OCI-LY1 (cell line): ENCODE measurements around the gene BCL2A1.

Experiments
- H2AFZ ChIP-seq: fragments of 200-600 bp; sonication (generic), shearing (Covaris generic); 2 replicates; pipeline ENCODE4 v1.6.0; 2014; ENCODE audit warnings: antibody characterized with exemption, mild to moderate bottlenecking, low read length
- H3F3A ChIP-seq: fragments of 200-600 bp; sonication (generic), shearing (Covaris generic); 2 replicates; pipeline ENCODE4 v1.6.0; 2014; ENCODE audit warnings: mild to moderate bottlenecking, antibody characterized with exemption, low read length, moderate library complexity; ENCODE audit not compliant: insufficient read depth
- H3K27ac ChIP-seq: fragments of 200-600 bp; sonication (generic); 2 replicates; pipeline ENCODE4 v1.5.1; 2014; ENCODE audit warnings: low read length, mixed run types, mild to moderate bottlenecking, low read depth; ENCODE audit not compliant: poor library complexity, severe bottlenecking
- H3K27me3 ChIP-seq: fragments of 200-600 bp; sonication (generic); 2 replicates; pipeline ENCODE4 v1.6.0; 2014; ENCODE audit warnings: antibody characterized with exemption, mild to moderate bottlenecking, low read length, moderate library complexity; ENCODE audit not compliant: insufficient read depth
- H3K36me3 ChIP-seq: fragments of 200-600 bp; sonication (generic); 2 replicates; pipeline ENCODE4 v1.6.1; 2014; ENCODE audit warnings: mild to moderate bottlenecking, antibody characterized with exemption, low read length, moderate library complexity, mixed read lengths; ENCODE audit not compliant: insufficient read depth
- H3K4me1 ChIP-seq: fragments of 200-600 bp; sonication (generic); 2 replicates; pipeline ENCODE4 v1.5.1; 2014; ENCODE audit warnings: mild to moderate bottlenecking, low read length, moderate library complexity; ENCODE audit not compliant: insufficient read depth, severe bottlenecking
- H3K4me2 ChIP-seq: fragments of 200-600 bp; sonication (generic), shearing (Covaris generic); 2 replicates; pipeline ENCODE4 v1.6.1; 2014; ENCODE audit warnings: low read length
- H3K4me3 ChIP-seq: fragments of 200-600 bp; sonication (generic); 2 replicates; pipeline ENCODE4 v1.5.1; 2014; ENCODE audit warnings: low read length, low read depth, mild to moderate bottlenecking, mixed read lengths; ENCODE audit not compliant: poor library complexity, severe bottlenecking
- H3K79me2 ChIP-seq: fragments of 200-600 bp; shearing (Covaris generic); 2 replicates; pipeline ENCODE4 v1.6.1; 2016; ENCODE audit warnings: mixed run types, low read length, mixed read lengths; ENCODE audit not compliant: insufficient read depth
- H3K9ac ChIP-seq: fragments of 200-600 bp; sonication (generic), shearing (Covaris generic); 2 replicates; pipeline ENCODE4 v1.6.1; 2014; ENCODE audit warnings: mild to moderate bottlenecking, low read length, mixed read lengths
- H3K9me2 ChIP-seq: fragments of 200-600 bp; sonication (generic), shearing (Covaris generic); 2 replicates; pipeline ENCODE4 v1.6.1; 2014; ENCODE audit warnings: low read depth, mild to moderate bottlenecking, low read length, mixed read lengths
- H3K9me3 ChIP-seq: fragments of 200-600 bp; shearing (Covaris generic); 2 replicates; pipeline ENCODE4 v1.6.1; 2014; ENCODE audit warnings: low read length, mixed read lengths
- H4K20me1 ChIP-seq: fragments of 200-600 bp; sonication (generic), shearing (Covaris generic); 2 replicates; pipeline ENCODE4 v1.6.0; 2016; ENCODE audit warnings: mild to moderate bottlenecking, low read length; ENCODE audit not compliant: insufficient read depth
- EZH2 ChIP-seq: fragments of 200-600 bp; sonication (generic), shearing (Covaris generic); IDR thresholded peaks from 2 replicates; pipeline ENCODE4 v1.8.0; 2017; ENCODE audit warnings: borderline replicate concordance, mixed run types, mild to moderate bottlenecking, antibody characterized with exemption, low read length, moderate library complexity, mixed read lengths
- TF ChIP-seq, protein P1 (sequence below): fragments of 200-600 bp; sonication (generic), shearing (Covaris generic); IDR thresholded peaks from 2 replicates; pipeline ENCODE4 v1.5.1; 2017; ENCODE audit warnings: mild to moderate bottlenecking, antibody characterized with exemption, low read length, moderate library complexity, mixed read lengths

The BCL2A1 gene

DNA sequence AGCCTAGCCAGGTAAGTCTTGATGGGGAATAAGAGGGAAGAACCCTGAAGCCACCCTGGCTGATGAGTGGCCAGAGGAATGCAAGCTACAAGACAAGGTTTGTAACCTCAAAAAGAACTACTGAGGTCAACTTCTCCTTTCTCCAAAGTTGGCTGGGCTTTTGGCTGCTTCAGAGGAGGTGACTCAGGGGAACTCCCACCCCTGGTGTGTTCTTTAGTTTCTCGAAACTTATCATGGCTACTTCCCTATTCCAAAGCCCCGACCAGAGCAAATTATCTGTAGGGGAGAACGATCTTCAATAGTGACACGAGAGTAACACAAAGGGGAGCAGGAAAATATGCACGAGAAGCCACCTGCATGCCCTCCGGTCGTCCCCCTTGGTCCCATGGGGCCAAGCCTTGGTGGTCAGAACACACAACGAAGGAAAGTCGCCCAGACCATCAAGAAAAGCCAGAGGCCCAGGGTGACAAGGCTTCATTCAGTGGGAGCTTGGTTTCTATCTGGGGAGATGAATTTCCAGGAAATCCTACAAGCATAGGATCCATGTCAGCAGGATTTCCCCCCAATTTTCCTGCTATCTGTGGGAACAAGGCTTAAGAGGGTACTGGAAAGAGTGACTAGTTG, 6.5 kb upstream of the BCL2A1 start:
- no peaks in the 10 kb centered on the region for H3K9me2 ChIP-seq
- no peaks in the 10 kb centered on the region for H4K20me1 ChIP-seq
- no peaks in the 10 kb centered on the region for H3K36me3 ChIP-seq
- H3K9ac ChIP-seq = peak overlapping the region; percentile 32; the same call in 1 of the 2 replicates
- H3F3A ChIP-seq = peaks cover 11% of the 10 kb centered on the region
- H3K27ac ChIP-seq = peak overlapping the region; percentile 96
- no peaks in the 10 kb centered on the region for H3K79me2 ChIP-seq
- H3K9me3 ChIP-seq = no peaks in the 10 kb centered on the region
- peak overlapping the region; percentile 8 for H3K4me3 ChIP-seq
- H2AFZ ChIP-seq = no peak overlapping the region
- no peaks in the 10 kb centered on the region for H3K27me3 ChIP-seq
- no peak for TF ChIP-seq EZH2
- TF ChIP-seq, protein P1, sequence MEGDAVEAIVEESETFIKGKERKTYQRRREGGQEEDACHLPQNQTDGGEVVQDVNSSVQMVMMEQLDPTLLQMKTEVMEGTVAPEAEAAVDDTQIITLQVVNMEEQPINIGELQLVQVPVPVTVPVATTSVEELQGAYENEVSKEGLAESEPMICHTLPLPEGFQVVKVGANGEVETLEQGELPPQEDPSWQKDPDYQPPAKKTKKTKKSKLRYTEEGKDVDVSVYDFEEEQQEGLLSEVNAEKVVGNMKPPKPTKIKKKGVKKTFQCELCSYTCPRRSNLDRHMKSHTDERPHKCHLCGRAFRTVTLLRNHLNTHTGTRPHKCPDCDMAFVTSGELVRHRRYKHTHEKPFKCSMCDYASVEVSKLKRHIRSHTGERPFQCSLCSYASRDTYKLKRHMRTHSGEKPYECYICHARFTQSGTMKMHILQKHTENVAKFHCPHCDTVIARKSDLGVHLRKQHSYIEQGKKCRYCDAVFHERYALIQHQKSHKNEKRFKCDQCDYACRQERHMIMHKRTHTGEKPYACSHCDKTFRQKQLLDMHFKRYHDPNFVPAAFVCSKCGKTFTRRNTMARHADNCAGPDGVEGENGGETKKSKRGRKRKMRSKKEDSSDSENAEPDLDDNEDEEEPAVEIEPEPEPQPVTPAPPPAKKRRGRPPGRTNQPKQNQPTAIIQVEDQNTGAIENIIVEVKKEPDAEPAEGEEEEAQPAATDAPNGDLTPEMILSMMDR = no peak
- peaks cover 65% of the 10 kb centered on the region for H3K4me1 ChIP-seq
- H3K4me2 ChIP-seq = peak overlapping the region; percentile 46

DNA sequence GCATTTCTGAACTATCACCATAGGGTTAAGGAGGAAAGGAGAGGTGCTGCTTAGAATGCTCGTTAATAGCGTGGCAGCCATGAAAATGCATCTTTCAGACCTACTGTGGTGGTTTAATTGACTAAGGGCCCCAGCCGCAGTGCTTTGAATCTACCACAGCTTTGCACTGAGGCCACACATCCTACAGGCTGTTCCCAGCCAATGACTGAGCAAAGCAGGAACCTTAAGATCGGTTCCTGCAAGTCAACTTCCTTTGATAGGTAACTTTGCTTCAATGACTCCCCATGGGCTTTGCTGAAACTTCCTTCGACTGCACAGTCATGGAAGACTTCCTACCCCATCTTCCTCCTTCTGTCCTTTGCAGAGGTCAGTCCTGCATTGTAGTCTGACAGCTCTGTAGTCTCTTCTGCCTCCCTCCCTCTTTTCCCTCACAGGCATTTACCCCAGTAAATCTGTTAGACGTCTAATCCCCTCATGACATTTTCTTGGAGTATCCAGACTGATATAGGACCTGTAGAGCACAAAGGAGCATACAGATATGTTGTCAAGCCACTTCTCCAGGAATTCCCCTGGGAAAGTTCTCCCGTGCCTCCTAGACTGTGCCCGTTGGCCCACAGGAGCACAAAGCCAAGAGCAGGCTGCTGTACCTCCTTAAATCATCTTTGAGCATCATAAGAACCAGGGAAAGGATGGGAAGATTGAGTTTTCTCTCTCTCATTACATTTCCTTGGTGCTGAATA, 2.6 kb upstream of the BCL2A1 start:
- Histone ChIP-seq H3K27me3 (no peaks in the 10 kb centered on the region), H2AFZ (no peak overlapping the region), H3K4me2 (peak overlapping the region; percentile 0; the same call in 1 of the 2 replicates), H3K79me2 (no peaks in the 10 kb centered on the region), H3K9me2 (no peaks in the 10 kb centered on the region), H3F3A (peaks cover 10% of the 10 kb centered on the region), H3K9ac (no peak overlapping the region), H3K27ac (peak overlapping the region; percentile 13), H3K36me3 (no peaks in the 10 kb centered on the region), H3K4me1 (peaks cover 66% of the 10 kb centered on the region), H3K9me3 (no peaks in the 10 kb centered on the region), H3K4me3 (no peak overlapping the region), H4K20me1 (no peaks in the 10 kb centered on the region)
- TF ChIP-seq EZH2 = no peak

DNA sequence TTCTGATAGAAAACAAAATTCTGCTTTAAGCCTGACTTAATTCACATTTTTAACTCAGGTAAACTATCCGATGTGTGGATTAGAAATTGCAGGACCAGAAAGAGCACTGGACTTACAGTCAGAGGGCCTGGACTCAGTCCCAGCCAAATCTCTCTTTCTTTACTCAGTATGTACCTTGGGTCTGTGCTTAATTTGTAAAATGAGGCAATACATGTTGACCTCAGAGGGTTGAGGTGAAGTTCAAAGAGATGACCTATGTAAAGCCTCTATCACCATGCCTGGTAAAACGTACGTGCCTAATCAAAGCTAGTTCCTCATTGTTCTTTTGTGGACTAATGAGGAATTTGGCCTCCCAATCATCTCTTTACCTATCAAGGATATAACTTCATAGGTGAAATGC, 1.9 kb upstream of the BCL2A1 start:
- TF ChIP-seq, protein P1 = no peak
- no peaks in the 10 kb centered on the region for H3K9me2 ChIP-seq
- H2AFZ ChIP-seq = no peak overlapping the region
- no peaks in the 10 kb centered on the region for H3K36me3 ChIP-seq
- H3K9me3 ChIP-seq = no peaks in the 10 kb centered on the region
- H3K4me1 ChIP-seq = peaks cover 66% of the 10 kb centered on the region
- H3K27ac ChIP-seq = peak overlapping the region; percentile 13
- H3K4me2 ChIP-seq = 0 out of 2 replicates have a peak overlapping the region, but pooled peaks have one; percentile 0
- H3K9ac ChIP-seq = no peak overlapping the region
- H3K79me2 ChIP-seq = no peaks in the 10 kb centered on the region
- no peaks in the 10 kb centered on the region for H4K20me1 ChIP-seq
- no peak overlapping the region for H3K4me3 ChIP-seq
- H3F3A ChIP-seq = 0 out of 2 replicates have a peak, but pooled peaks cover 6% of the 10 kb centered on the region
- no peaks in the 10 kb centered on the region for H3K27me3 ChIP-seq
